ENCODE results near the gene GNA12.

The GNA12 gene

GRCh38 chr7:2870471-2870931, 26.4 kb upstream of the GNA12 start:
- DNase-seq (ENCODE audit: low read depth, low spot score), result no peak

GRCh38 chr7:2869981-2870380, 25.9 kb upstream of the GNA12 start:
- TF ChIP-seq CTCF (IDR thresholded peaks at IDR 0.05; ENCODE audit: insufficient read depth, low read length, missing control alignments), result no peak
- POLR2A ChIA-PET, result no interaction called here
- no peak for DNase-seq (ENCODE audit: low read depth, low spot score)
- CTCF ChIA-PET, result no interaction called here
- no peak overlapping the region for H3K4me3 ChIP-seq (ENCODE audit: low read depth, low read length)

More at GRCh38 chr7:2870471-2870931, 26.4 kb upstream of the GNA12 start:
- TF ChIP-seq CTCF (IDR thresholded peaks at IDR 0.05; ENCODE audit: insufficient read depth, low read length, missing control alignments), result no peak
- ChIA-PET CTCF (no interaction called here), POLR2A (no interaction called here)
- H3K4me3 ChIP-seq (ENCODE audit: low read depth, low read length), result no peak overlapping the region

GRCh38 chr7:2866601-2867000, 22.5 kb upstream of the GNA12 start:
- ChIA-PET CTCF (interaction anchor here (0.6 to 5.3 kb wide), 6 partner anchors 9 to 1032 kb away, joined by 3 to 55 read pairs (median 12); no protein-coding TSS in a partner anchor), POLR2A (no interaction called here)
- H3K4me3 ChIP-seq (ENCODE audit: low read depth, low read length), result no peak overlapping the region
- TF ChIP-seq CTCF (IDR thresholded peaks at IDR 0.05; ENCODE audit: insufficient read depth, low read length, missing control alignments), result no peak
- DNase-seq (ENCODE audit: low read depth, low spot score), result no peak

GRCh38 chr7:2864999-2865670, 21.0 kb upstream of the GNA12 start:
- CTCF ChIA-PET, result interaction anchor here (0.7 to 5.3 kb wide), 39 partner anchors 8 to 1817 kb away, joined by 3 to 55 read pairs (median 4); no protein-coding TSS in a partner anchor
- H3K4me3 ChIP-seq (ENCODE audit: low read depth, low read length), result no peak overlapping the region
- TF ChIP-seq CTCF (IDR thresholded peaks at IDR 0.05; ENCODE audit: insufficient read depth, low read length, missing control alignments), result peak; percentile 76
- POLR2A ChIA-PET, result no interaction called here
- DNase-seq (ENCODE audit: low read depth, low spot score), result no peak

- CTCF ChIA-PET, result interaction anchor here (0.7 to 5.3 kb wide), 38 partner anchors 9 to 1817 kb away, joined by 3 to 55 read pairs (median 4); no protein-coding TSS in a partner anchor
- POLR2A ChIA-PET, result interaction anchor here (0.7 kb wide), 1 partner anchor 80 kb away, joined by 3 read pairs; no protein-coding TSS in a partner anchor
- no peak for TF ChIP-seq CTCF (IDR thresholded peaks at IDR 0.05; ENCODE audit: insufficient read depth, low read length, missing control alignments)
- H3K4me3 ChIP-seq (ENCODE audit: low read depth, low read length), result no peak overlapping the region
- DNase-seq (ENCODE audit: low read depth, low spot score), result no peak
Observed at GRCh38 chr7:2864204-2864985, 20.3 kb upstream of the GNA12 start.
